ENCODE measurements around the gene CYP2R1.

- TF ChIP-seq CTCF (IDR thresholded peaks at IDR 0.05; ENCODE audit: borderline replicate concordance, extremely low read depth, low read length, poor library complexity, severe bottlenecking) (no peak), EZH2 (IDR thresholded peaks at IDR 0.05; ENCODE audit: borderline replicate concordance, low read depth, low read length, severe bottlenecking) (no peak)
These were observed 9.8 kb downstream of the CYP2R1 start for GRCh38 chr11:14882196-14882595.
